Measurements from ENCODE around the gene IFITM2. TPM values are rescaled to one million over a fixed set of nuclear protein-coding genes. Genes with fewer than 3 reads are reported as not detected.

Gene IFITM2
- total and polyA plus RNA-seq, 2 of the 13 experiments (the other 11 are each of a cell fraction or from before 2014, with no cell fraction given) = 13.8 to 267 TPM

DNA sequence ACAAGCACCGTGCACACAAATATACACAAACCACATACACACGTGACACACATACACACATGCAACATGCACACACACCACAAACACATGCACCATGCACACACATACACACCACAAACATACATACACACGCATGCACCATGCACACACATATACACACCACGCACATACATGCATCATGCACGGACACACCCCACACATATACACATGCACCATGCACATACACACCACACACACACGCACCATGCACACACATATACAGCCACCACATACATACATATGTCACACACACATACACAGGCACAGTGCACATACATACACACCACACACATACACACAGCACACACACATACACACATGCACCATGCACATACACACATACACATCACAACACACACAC is 49.0 kb downstream of the IFITM2 start (continued):
- TF ChIP-seq, protein P1, sequence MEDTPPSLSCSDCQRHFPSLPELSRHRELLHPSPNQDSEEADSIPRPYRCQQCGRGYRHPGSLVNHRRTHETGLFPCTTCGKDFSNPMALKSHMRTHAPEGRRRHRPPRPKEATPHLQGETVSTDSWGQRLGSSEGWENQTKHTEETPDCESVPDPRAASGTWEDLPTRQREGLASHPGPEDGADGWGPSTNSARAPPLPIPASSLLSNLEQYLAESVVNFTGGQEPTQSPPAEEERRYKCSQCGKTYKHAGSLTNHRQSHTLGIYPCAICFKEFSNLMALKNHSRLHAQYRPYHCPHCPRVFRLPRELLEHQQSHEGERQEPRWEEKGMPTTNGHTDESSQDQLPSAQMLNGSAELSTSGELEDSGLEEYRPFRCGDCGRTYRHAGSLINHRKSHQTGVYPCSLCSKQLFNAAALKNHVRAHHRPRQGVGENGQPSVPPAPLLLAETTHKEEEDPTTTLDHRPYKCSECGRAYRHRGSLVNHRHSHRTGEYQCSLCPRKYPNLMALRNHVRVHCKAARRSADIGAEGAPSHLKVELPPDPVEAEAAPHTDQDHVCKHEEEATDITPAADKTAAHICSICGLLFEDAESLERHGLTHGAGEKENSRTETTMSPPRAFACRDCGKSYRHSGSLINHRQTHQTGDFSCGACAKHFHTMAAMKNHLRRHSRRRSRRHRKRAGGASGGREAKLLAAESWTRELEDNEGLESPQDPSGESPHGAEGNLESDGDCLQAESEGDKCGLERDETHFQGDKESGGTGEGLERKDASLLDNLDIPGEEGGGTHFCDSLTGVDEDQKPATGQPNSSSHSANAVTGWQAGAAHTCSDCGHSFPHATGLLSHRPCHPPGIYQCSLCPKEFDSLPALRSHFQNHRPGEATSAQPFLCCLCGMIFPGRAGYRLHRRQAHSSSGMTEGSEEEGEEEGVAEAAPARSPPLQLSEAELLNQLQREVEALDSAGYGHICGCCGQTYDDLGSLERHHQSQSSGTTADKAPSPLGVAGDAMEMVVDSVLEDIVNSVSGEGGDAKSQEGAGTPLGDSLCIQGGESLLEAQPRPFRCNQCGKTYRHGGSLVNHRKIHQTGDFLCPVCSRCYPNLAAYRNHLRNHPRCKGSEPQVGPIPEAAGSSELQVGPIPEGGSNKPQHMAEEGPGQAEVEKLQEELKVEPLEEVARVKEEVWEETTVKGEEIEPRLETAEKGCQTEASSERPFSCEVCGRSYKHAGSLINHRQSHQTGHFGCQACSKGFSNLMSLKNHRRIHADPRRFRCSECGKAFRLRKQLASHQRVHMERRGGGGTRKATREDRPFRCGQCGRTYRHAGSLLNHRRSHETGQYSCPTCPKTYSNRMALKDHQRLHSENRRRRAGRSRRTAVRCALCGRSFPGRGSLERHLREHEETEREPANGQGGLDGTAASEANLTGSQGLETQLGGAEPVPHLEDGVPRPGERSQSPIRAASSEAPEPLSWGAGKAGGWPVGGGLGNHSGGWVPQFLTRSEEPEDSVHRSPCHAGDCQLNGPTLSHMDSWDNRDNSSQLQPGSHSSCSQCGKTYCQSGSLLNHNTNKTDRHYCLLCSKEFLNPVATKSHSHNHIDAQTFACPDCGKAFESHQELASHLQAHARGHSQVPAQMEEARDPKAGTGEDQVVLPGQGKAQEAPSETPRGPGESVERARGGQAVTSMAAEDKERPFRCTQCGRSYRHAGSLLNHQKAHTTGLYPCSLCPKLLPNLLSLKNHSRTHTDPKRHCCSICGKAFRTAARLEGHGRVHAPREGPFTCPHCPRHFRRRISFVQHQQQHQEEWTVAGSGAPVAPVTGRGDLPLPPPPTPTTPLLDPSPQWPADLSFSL (CRISPR knock-in tag; IDR thresholded peaks at IDR 0.05) = peak; percentile 84

DNA sequence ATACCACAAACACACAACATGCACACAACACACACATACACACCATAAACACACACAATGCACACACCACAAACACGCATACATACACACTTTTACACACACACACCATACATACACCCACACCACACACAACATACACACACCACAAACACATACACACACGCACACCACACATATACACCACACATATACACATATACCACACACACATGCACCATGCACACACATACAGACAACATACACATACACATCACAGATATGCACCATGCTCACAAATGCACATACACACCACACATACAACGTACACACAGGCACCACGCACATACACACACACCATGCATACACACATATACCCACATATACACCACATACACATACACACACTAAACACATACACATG is 50.0 kb downstream of the IFITM2 start:
- no TSS peak for BruUV-seq (replicated peaks)
- no peak overlapping the region for H3K27ac ChIP-seq (ENCODE audit: extremely low read length, insufficient read depth, low read length)
- FAIRE-seq (no peak), DNase-seq (ENCODE audit: low spot score) (no peak), ATAC-seq (no peak)
- no peaks in the 10 kb centered on the region for H3K36me3 ChIP-seq (replicated peaks in 1 of 2; ENCODE audit: control insufficient read depth in 1 of 2, insufficient read depth in 2 of 2, low read length in 2 of 2)
- in situ Hi-C loops (cut with HindIII; ENCODE audit: extremely low pct_ligation_motif_present, low pct_unique_long_range_greater_than_20kb) (no loop called here), intact Hi-C loops (cut with micrococcal nuclease; ENCODE audit: unreplicated experiment) (loop anchor here (5.0 kb wide), 1 partner anchor 50 kb away; the partner anchor contains the start of gene IFITM2)
- no peaks in the 10 kb centered on the region for H4K20me1 ChIP-seq (ENCODE audit: insufficient read depth, low read length)
- H3K4me2 ChIP-seq (ENCODE audit: low read depth, low read length) = no peak overlapping the region
- H2AFZ ChIP-seq (ENCODE audit: low read length) = no peak overlapping the region
- POLR2A ChIA-PET = no interaction called here
- peaks cover 9% of the 10 kb centered on the region for H3K9me3 ChIP-seq (ENCODE audit: low read length)
- H3K79me2 ChIP-seq (ENCODE audit: insufficient read depth, low read length) = no peaks in the 10 kb centered on the region
- WGBS (ENCODE audit: low lambda C conversion rate) = 95% methylated on average over 4 of the region's 4 CpGs
- no peak overlapping the region for H3K9ac ChIP-seq (ENCODE audit: insufficient read depth, low read depth, low read length)
- CTCF ChIA-PET (ENCODE audit: low intra/inter-chr PET ratio, low total read pairs) = no interaction called here
- peaks cover 42% of the 10 kb centered on the region for H3K4me1 ChIP-seq (ENCODE audit: insufficient read depth, low read length)
- H3K27me3 ChIP-seq (ENCODE audit: control insufficient read depth in 1 of 2, insufficient read depth in 2 of 2, low read length in 2 of 2) = peaks cover 0 to 3% of the 10 kb centered on the region in 2 experiments; a peak in 1 of 5 replicates
- H3K4me3 ChIP-seq (replicated peaks in 1 of 3; ENCODE audit: insufficient read depth in 1 of 3, low read depth in 2 of 3, low read length in 3 of 3) = no peak overlapping the region
- no peak for TF ChIP-seq RXRB (CRISPR knock-in tag; IDR thresholded peaks at IDR 0.05; ENCODE audit: borderline replicate concordance)
- no peak for TF ChIP-seq SIX4 (CRISPR knock-in tag; IDR thresholded peaks at IDR 0.05)
- no peak for TF ChIP-seq BRCA1 (CRISPR knock-in tag; IDR thresholded peaks at IDR 0.05)
- TF ChIP-seq, protein P2, sequence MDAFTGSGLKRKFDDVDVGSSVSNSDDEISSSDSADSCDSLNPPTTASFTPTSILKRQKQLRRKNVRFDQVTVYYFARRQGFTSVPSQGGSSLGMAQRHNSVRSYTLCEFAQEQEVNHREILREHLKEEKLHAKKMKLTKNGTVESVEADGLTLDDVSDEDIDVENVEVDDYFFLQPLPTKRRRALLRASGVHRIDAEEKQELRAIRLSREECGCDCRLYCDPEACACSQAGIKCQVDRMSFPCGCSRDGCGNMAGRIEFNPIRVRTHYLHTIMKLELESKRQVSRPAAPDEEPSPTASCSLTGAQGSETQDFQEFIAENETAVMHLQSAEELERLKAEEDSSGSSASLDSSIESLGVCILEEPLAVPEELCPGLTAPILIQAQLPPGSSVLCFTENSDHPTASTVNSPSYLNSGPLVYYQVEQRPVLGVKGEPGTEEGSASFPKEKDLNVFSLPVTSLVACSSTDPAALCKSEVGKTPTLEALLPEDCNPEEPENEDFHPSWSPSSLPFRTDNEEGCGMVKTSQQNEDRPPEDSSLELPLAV (CRISPR knock-in tag; conservative IDR thresholded peaks at IDR 0.05; ENCODE audit: low read depth) = no peak
- TF ChIP-seq TMF1 (CRISPR knock-in tag; IDR thresholded peaks at IDR 0.05; ENCODE audit: low read depth) = no peak
- no peak for TF ChIP-seq CEBPG (CRISPR knock-in tag; IDR thresholded peaks at IDR 0.05)
- peak in 1 of 2 experiments; percentile 19; a peak in 1 of 4 replicates for TF ChIP-seq POLR2A (IDR thresholded peaks at IDR 0.05; ENCODE audit: insufficient read depth in 1 of 2, low read depth in 2 of 2, low read length in 2 of 2)
- TF ChIP-seq PLRG1 (conservative IDR thresholded peaks at IDR 0.05) = 0 out of 2 replicates have a peak, but pooled peaks have one; percentile 38
- TF ChIP-seq CREB1 (IDR thresholded peaks at IDR 0.05) = peak; percentile 12; the same call in 1 of the 2 replicates
- TF ChIP-seq CREB1 (CRISPR knock-in tag; IDR thresholded peaks at IDR 0.05) = no peak
- TF ChIP-seq SMARCC2 (IDR thresholded peaks at IDR 0.05) = no peak
- TF ChIP-seq SRSF9 (IDR thresholded peaks at IDR 0.05; ENCODE audit: borderline replicate concordance, insufficient read depth, low read depth, low read length, poor library complexity, severe bottlenecking) = no peak

All from HepG2 (cell line).